ENCODE results near the gene ST6GAL2.

GRCh38 chr2:106800180-106800579, 85.8 kb downstream of the ST6GAL2 start:
- TF ChIP-seq CTCF (optimal IDR thresholded peaks at IDR 0.05 in 1 of 3, IDR thresholded peaks at IDR 0.05 in 1 of 3, conservative IDR thresholded peaks at IDR 0.05 in 1 of 3; ENCODE audit: extremely low read depth in 1 of 3, insufficient read depth in 2 of 3, low read length in 3 of 3) (no peak), EZH2 (IDR thresholded peaks at IDR 0.05; ENCODE audit: low read length) (no peak)

Data from keratinocyte (primary cell).